KMS-11 (cell line): ENCODE results near the gene AGBL4.

Experiments used
- H2AFZ ChIP-seq: fragments of 200-600 bp; sonication (generic); 2 replicates; pipeline ENCODE4 v1.6.1; 2016; ENCODE audit warnings: antibody characterized with exemption, mixed run types, low read depth
- H3K27ac ChIP-seq: fragments of 200-600 bp; sonication (generic); 2 replicates; pipeline ENCODE4 v1.6.1; 2016; ENCODE audit warnings: mild to moderate bottlenecking, mixed run types
- H3K27me3 ChIP-seq: fragments of 200-600 bp; sonication (generic); 2 replicates; pipeline ENCODE4 v1.6.1; 2017; ENCODE audit warnings: mild to moderate bottlenecking, low read depth, mixed run types, moderate library complexity; ENCODE audit not compliant: insufficient read depth
- H3K36me3 ChIP-seq: fragments of 200-600 bp; sonication (generic); 2 replicates; pipeline ENCODE4 v1.6.1; 2017; ENCODE audit warnings: mild to moderate bottlenecking, mixed run types; ENCODE audit not compliant: insufficient read depth
- H3K4me1 ChIP-seq: fragments of 200-600 bp; sonication (generic); 2 replicates; pipeline ENCODE4 v1.6.1; 2016; ENCODE audit warnings: mild to moderate bottlenecking, low read depth, mixed run types; ENCODE audit not compliant: poor library complexity, severe bottlenecking
- H3K4me2 ChIP-seq: fragments of 200-600 bp; sonication (generic); 2 replicates; pipeline ENCODE4 v1.7.0; 2016; ENCODE audit warnings: mild to moderate bottlenecking, mixed run types
- H3K4me3 ChIP-seq: fragments of 200-600 bp; sonication (generic); IDR thresholded peaks from 2 replicates; pipeline ENCODE4 v1.6.1; 2017; ENCODE audit warnings: low read depth, low read length, mixed read lengths; ENCODE audit not compliant: insufficient read depth
- H3K79me2 ChIP-seq: fragments of 200-600 bp; sonication (generic); 2 replicates; pipeline ENCODE4 v1.6.1; 2016; ENCODE audit warnings: low read depth, mixed run types; ENCODE audit not compliant: insufficient read depth
- H3K9ac ChIP-seq: fragments of 200-600 bp; sonication (generic); 2 replicates; pipeline ENCODE4 v1.6.1; 2016; ENCODE audit warnings: mild to moderate bottlenecking, mixed run types
- H4K20me1 ChIP-seq: fragments of 200-600 bp; sonication (generic); 2 replicates; pipeline ENCODE4 v1.6.1; 2016; ENCODE audit warnings: mild to moderate bottlenecking, mixed run types; ENCODE audit not compliant: insufficient read depth
- CTCF ChIP-seq: fragments of 200-600 bp; sonication (generic); conservative IDR thresholded peaks from 2 replicates; pipeline ENCODE4 v1.6.1; 2017; ENCODE audit warnings: low read depth, mild to moderate bottlenecking, antibody characterized with exemption, low read length, moderate library complexity, mixed read lengths

AGBL4 gene

GRCh38 chr1:49104575-49104974, 919.2 kb downstream of the AGBL4 start:
- Histone ChIP-seq H3K36me3 (no peaks in the 10 kb centered on the region), H4K20me1 (no peaks in the 10 kb centered on the region), H3K27ac (no peak overlapping the region), H2AFZ (no peak overlapping the region), H3K4me1 (no peaks in the 10 kb centered on the region), H3K4me2 (no peak overlapping the region), H3K27me3 (no peaks in the 10 kb centered on the region), H3K4me3 (no peak overlapping the region), H3K79me2 (no peaks in the 10 kb centered on the region), H3K9ac (no peak overlapping the region)
- no peak for TF ChIP-seq CTCF

GRCh38 chr1:49102752-49103151, 921.0 kb downstream of the AGBL4 start:
- no peaks in the 10 kb centered on the region for H3K4me1 ChIP-seq
- no peaks in the 10 kb centered on the region for H4K20me1 ChIP-seq
- H3K27ac ChIP-seq, result no peak overlapping the region
- H3K27me3 ChIP-seq, result no peaks in the 10 kb centered on the region
- H3K36me3 ChIP-seq, result no peaks in the 10 kb centered on the region
- H3K79me2 ChIP-seq, result no peaks in the 10 kb centered on the region
- no peak for TF ChIP-seq CTCF
- no peak overlapping the region for H2AFZ ChIP-seq
- no peak overlapping the region for H3K9ac ChIP-seq
- no peak overlapping the region for H3K4me2 ChIP-seq
- H3K4me3 ChIP-seq, result no peak overlapping the region

- Histone ChIP-seq H3K79me2 (no peaks in the 10 kb centered on the region), H2AFZ (no peak overlapping the region), H4K20me1 (no peaks in the 10 kb centered on the region), H3K27ac (no peak overlapping the region), H3K4me3 (no peak overlapping the region), H3K9ac (no peak overlapping the region), H3K27me3 (no peaks in the 10 kb centered on the region), H3K4me2 (no peak overlapping the region), H3K36me3 (no peaks in the 10 kb centered on the region), H3K4me1 (no peaks in the 10 kb centered on the region)
- no peak for TF ChIP-seq CTCF
These were observed 924.9 kb downstream of the AGBL4 start for GRCh38 chr1:49098866-49099265.

GRCh38 chr1:49086327-49086726, 937.4 kb downstream of the AGBL4 start:
- H3K4me1 ChIP-seq, result no peaks in the 10 kb centered on the region
- H3K4me3 ChIP-seq, result no peak overlapping the region
- no peak for TF ChIP-seq CTCF
- H3K27me3 ChIP-seq, result no peaks in the 10 kb centered on the region
- no peaks in the 10 kb centered on the region for H3K36me3 ChIP-seq
- H4K20me1 ChIP-seq, result no peaks in the 10 kb centered on the region
- no peak overlapping the region for H3K4me2 ChIP-seq
- no peak overlapping the region for H3K27ac ChIP-seq
- H3K79me2 ChIP-seq, result no peaks in the 10 kb centered on the region
- no peak overlapping the region for H2AFZ ChIP-seq
- H3K9ac ChIP-seq, result no peak overlapping the region

- Histone ChIP-seq H3K9ac (no peak overlapping the region), H3K27me3 (no peaks in the 10 kb centered on the region), H4K20me1 (no peaks in the 10 kb centered on the region), H3K4me3 (no peak overlapping the region), H3K36me3 (no peaks in the 10 kb centered on the region), H3K79me2 (no peaks in the 10 kb centered on the region), H2AFZ (no peak overlapping the region), H3K27ac (no peak overlapping the region), H3K4me2 (no peak overlapping the region), H3K4me1 (no peaks in the 10 kb centered on the region)
- no peak for TF ChIP-seq CTCF
These were observed 938.7 kb downstream of the AGBL4 start for GRCh38 chr1:49085079-49085478.
